Sigmoid colon (tissue), 4 donors: Measurements from ENCODE around the gene ZNF138.

Source experiments
- POLR2A ChIP-seq, 2 donors: fragments of 450-650 bp; IDR thresholded peaks; one replicate each; pipeline ENCODE4 v1.6.1; 2016; ENCODE audit warnings: antibody characterized with exemption in 2 of 2, mild to moderate bottlenecking in 2 of 2, moderate library complexity in 2 of 2
- POLR2AphosphoS5 ChIP-seq, 4 donors: sonication (generic); formaldehyde crosslinking; IDR thresholded peaks; one replicate each; pipeline ENCODE4 v1.6.1; 2017; ENCODE audit warnings: antibody characterized with exemption in 4 of 4
- TF ChIP-seq, protein P1 (sequence below), 4 experiments: fragments of 450-650 bp in 3 of 4; fragments of 200-600 bp in 1 of 4; IDR thresholded peaks; one replicate each; pipeline ENCODE4 v1.5.1; 2016 to 2019; ENCODE audit warnings: antibody characterized with exemption in 4 of 4, mild to moderate bottlenecking in 3 of 4, moderate library complexity in 2 of 4

GRCh38 chr7:64744680-64745079 is 49.5 kb upstream of the ZNF138 start:
- no peak for TF ChIP-seq POLR2A (IDR thresholded peaks at IDR 0.05)
- TF ChIP-seq, protein P1, sequence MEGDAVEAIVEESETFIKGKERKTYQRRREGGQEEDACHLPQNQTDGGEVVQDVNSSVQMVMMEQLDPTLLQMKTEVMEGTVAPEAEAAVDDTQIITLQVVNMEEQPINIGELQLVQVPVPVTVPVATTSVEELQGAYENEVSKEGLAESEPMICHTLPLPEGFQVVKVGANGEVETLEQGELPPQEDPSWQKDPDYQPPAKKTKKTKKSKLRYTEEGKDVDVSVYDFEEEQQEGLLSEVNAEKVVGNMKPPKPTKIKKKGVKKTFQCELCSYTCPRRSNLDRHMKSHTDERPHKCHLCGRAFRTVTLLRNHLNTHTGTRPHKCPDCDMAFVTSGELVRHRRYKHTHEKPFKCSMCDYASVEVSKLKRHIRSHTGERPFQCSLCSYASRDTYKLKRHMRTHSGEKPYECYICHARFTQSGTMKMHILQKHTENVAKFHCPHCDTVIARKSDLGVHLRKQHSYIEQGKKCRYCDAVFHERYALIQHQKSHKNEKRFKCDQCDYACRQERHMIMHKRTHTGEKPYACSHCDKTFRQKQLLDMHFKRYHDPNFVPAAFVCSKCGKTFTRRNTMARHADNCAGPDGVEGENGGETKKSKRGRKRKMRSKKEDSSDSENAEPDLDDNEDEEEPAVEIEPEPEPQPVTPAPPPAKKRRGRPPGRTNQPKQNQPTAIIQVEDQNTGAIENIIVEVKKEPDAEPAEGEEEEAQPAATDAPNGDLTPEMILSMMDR (IDR thresholded peaks at IDR 0.05), result no peak
- no peak for TF ChIP-seq POLR2AphosphoS5 (IDR thresholded peaks at IDR 0.05)
